Activated CD4-positive, alpha-beta memory T cell treated with anti-CD3 and anti-CD28 coated beads, Interleukin-2, amount 10 ng/mL, durations not matched to agents 7 days and 5 days (primary cell): ENCODE measurements around the gene ASPHD1. TPM values are rescaled to one million over a fixed set of nuclear protein-coding genes. Genes with fewer than 3 reads are reported as not detected.
"Not testable (repeated sequence)": the region's sequence is repeated elsewhere in the genome, so short reads cannot be mapped to it uniquely, and the experiment has no call there.

Experiments
- CTCF ChIA-PET: fragments of 350-600 bp; sonication (Branson Sonifier 250); formaldehyde crosslinking; loops from one replicate; lab custom pipeline; 2021; ENCODE audit warnings: antibody characterized with exemption, inconsistent platforms; lab: Charles Lee
- POLR2A ChIA-PET: fragments of 350-600 bp; sonication (Branson Sonifier 250); formaldehyde crosslinking; loops from one replicate; lab custom pipeline; 2021; ENCODE audit warnings: antibody characterized with exemption; lab: Charles Lee
- DNase-seq: peaks from one replicate; pipeline ENCODE4 v3.0.0-alpha.2; 2020
- H3K27ac Mint-ChIP-seq: one replicate; pipeline ENCODE4 v1.8.0; 2021; ENCODE audit warnings: mild to moderate bottlenecking, mixed read lengths
- H3K27me3 Mint-ChIP-seq: one replicate; pipeline ENCODE4 v1.8.0; 2021; ENCODE audit warnings: mixed read lengths
- H3K36me3 Mint-ChIP-seq: one replicate; pipeline ENCODE4 v1.8.0; 2021; ENCODE audit warnings: low read depth, mixed read lengths
- H3K4me1 Mint-ChIP-seq: one replicate; pipeline ENCODE4 v1.8.0; 2021; ENCODE audit warnings: mixed read lengths
- H3K4me3 Mint-ChIP-seq: one replicate; pipeline ENCODE4 v1.8.0; 2021; ENCODE audit warnings: mild to moderate bottlenecking, mixed read lengths
- H3K9me3 Mint-ChIP-seq: one replicate; pipeline ENCODE4 v1.8.0; 2021; ENCODE audit warnings: mixed read lengths
- total RNA-seq, 2 experiments: library from RNA; stranded (reverse); gene quantifications; one replicate each; pipeline ENCODE4 v1.2.3, GENCODE V29; 2021

Gene ASPHD1
- total RNA-seq, 2 experiments from 2014 or later, result 0.15 TPM; not detected in 1

GRCh38 chr16:29883987-29884386, 16.3 kb upstream of the ASPHD1 start:
- Mint-ChIP-seq H3K9me3 (no peaks in the 10 kb centered on the region), H3K4me1 (no peaks in the 10 kb centered on the region), H3K36me3 (no peaks in the 10 kb centered on the region), H3K27ac (no peak overlapping the region), H3K4me3 (no peak overlapping the region), H3K27me3 (peaks cover 8% of the 10 kb centered on the region)
- CTCF ChIA-PET, result no interaction called here
- POLR2A ChIA-PET, result interaction anchor here (0.9 kb wide), 1 partner anchor 89 kb away, joined by 3 read pairs; the partner anchor contains the start of gene TAOK2
- no peak for DNase-seq

- DNase-seq, H3K4me1 Mint-ChIP-seq, H3K27ac Mint-ChIP-seq, H3K27me3 Mint-ChIP-seq, H3K36me3 Mint-ChIP-seq, POLR2A ChIA-PET, H3K4me3 Mint-ChIP-seq, H3K9me3 Mint-ChIP-seq, CTCF ChIA-PET: not testable (repeated sequence)
Observed at GRCh38 chr16:29889372-29889771, 10.9 kb upstream of the ASPHD1 start.

GRCh38 chr16:29891525-29892457, 8.5 kb upstream of the ASPHD1 start:
- POLR2A ChIA-PET, result no interaction called here
- Mint-ChIP-seq H3K27ac (no peak overlapping the region), H3K36me3 (no peaks in the 10 kb centered on the region), H3K27me3 (peaks cover 5% of the 10 kb centered on the region), H3K4me3 (no peak overlapping the region), H3K4me1 (no peaks in the 10 kb centered on the region), H3K9me3 (no peaks in the 10 kb centered on the region)
- CTCF ChIA-PET, result no interaction called here
- no peak for DNase-seq

- H3K27me3 Mint-ChIP-seq, result peaks cover 8% of the 10 kb centered on the region
- POLR2A ChIA-PET, result no interaction called here
- no peak overlapping the region for H3K4me3 Mint-ChIP-seq
- DNase-seq, result no peak
- CTCF ChIA-PET, result no interaction called here
- H3K9me3 Mint-ChIP-seq, result no peaks in the 10 kb centered on the region
- H3K36me3 Mint-ChIP-seq, result no peaks in the 10 kb centered on the region
- H3K27ac Mint-ChIP-seq, result no peak overlapping the region
- no peaks in the 10 kb centered on the region for H3K4me1 Mint-ChIP-seq
Observed at GRCh38 chr16:29892458-29892813, 7.9 kb upstream of the ASPHD1 start.

- Mint-ChIP-seq H3K27me3 (peaks cover 19% of the 10 kb centered on the region), H3K4me1 (no peaks in the 10 kb centered on the region), H3K9me3 (no peaks in the 10 kb centered on the region), H3K27ac (no peak overlapping the region), H3K36me3 (no peaks in the 10 kb centered on the region), H3K4me3 (no peak overlapping the region)
- ChIA-PET POLR2A (no interaction called here), CTCF (interaction anchor here (0.6 kb wide), 1 partner anchor 42 kb away, joined by 3 read pairs; no protein-coding TSS in a partner anchor)
- DNase-seq, result no peak
Observed at GRCh38 chr16:29893553-29893952, 6.7 kb upstream of the ASPHD1 start.

GRCh38 chr16:29894352-29894751, 5.9 kb upstream of the ASPHD1 start:
- Mint-ChIP-seq H3K4me1 (no peaks in the 10 kb centered on the region), H3K9me3 (no peaks in the 10 kb centered on the region), H3K27me3 (peaks cover 23% of the 10 kb centered on the region), H3K27ac (no peak overlapping the region), H3K4me3 (no peak overlapping the region), H3K36me3 (no peaks in the 10 kb centered on the region)
- POLR2A ChIA-PET, result no interaction called here
- CTCF ChIA-PET, result interaction anchor here (0.6 kb wide), 2 partner anchors 43 to 111 kb away, joined by 3 to 4 read pairs; no protein-coding TSS in a partner anchor
- no peak for DNase-seq

- no peak overlapping the region for H3K4me3 Mint-ChIP-seq
- no peaks in the 10 kb centered on the region for H3K9me3 Mint-ChIP-seq
- no peaks in the 10 kb centered on the region for H3K36me3 Mint-ChIP-seq
- H3K4me1 Mint-ChIP-seq, result peaks cover 5% of the 10 kb centered on the region
- ChIA-PET CTCF (no interaction called here), POLR2A (no interaction called here)
- H3K27ac Mint-ChIP-seq, result no peak overlapping the region
- peaks cover 21% of the 10 kb centered on the region for H3K27me3 Mint-ChIP-seq
- DNase-seq, result no peak
Observed at GRCh38 chr16:29896841-29897240, 3.4 kb upstream of the ASPHD1 start.

GRCh38 chr16:29897333-29897732, 3.0 kb upstream of the ASPHD1 start:
- no peak overlapping the region for H3K4me3 Mint-ChIP-seq
- ChIA-PET POLR2A (no interaction called here), CTCF (no interaction called here)
- no peak for DNase-seq
- H3K36me3 Mint-ChIP-seq, result no peaks in the 10 kb centered on the region
- no peaks in the 10 kb centered on the region for H3K9me3 Mint-ChIP-seq
- H3K27ac Mint-ChIP-seq, result no peak overlapping the region
- H3K4me1 Mint-ChIP-seq, result peaks cover 5% of the 10 kb centered on the region
- H3K27me3 Mint-ChIP-seq, result peaks cover 21% of the 10 kb centered on the region

GRCh38 chr16:29898135-29898803, 2.0 kb upstream of the ASPHD1 start:
- DNase-seq, result no peak
- peaks cover 21% of the 10 kb centered on the region for H3K27me3 Mint-ChIP-seq
- H3K36me3 Mint-ChIP-seq, result no peaks in the 10 kb centered on the region
- ChIA-PET POLR2A (no interaction called here), CTCF (no interaction called here)
- H3K9me3 Mint-ChIP-seq, result no peaks in the 10 kb centered on the region
- no peak overlapping the region for H3K4me3 Mint-ChIP-seq
- no peak overlapping the region for H3K27ac Mint-ChIP-seq
- peaks cover 5% of the 10 kb centered on the region for H3K4me1 Mint-ChIP-seq

GRCh38 chr16:29898804-29899515, 1.3 kb upstream of the ASPHD1 start:
- Mint-ChIP-seq H3K4me3 (no peak overlapping the region), H3K9me3 (no peaks in the 10 kb centered on the region)
- POLR2A ChIA-PET, result interaction anchor here (0.8 to 1.6 kb wide), 6 partner anchors 11 to 63 kb away, joined by 3 to 5 read pairs (median 4); partner anchors contain the start of gene TMEM219

GRCh38 chr16:29899516-29900101, 679 bp upstream of the ASPHD1 start, which contains the start of gene SEZ6L2:
Gene SEZ6L2, minus strand, starts transcription at chr16:29899550. Its CDS starts 531 bp downstream, at chr16:29899019.
- Mint-ChIP-seq H3K27me3 (peaks cover 21% of the 10 kb centered on the region), H3K36me3 (no peaks in the 10 kb centered on the region), H3K9me3 (no peaks in the 10 kb centered on the region), H3K4me3 (peak within 1 kb of the TSS; percentile 58), H3K27ac (no peak within 1 kb of the TSS), H3K4me1 (peaks cover 9% of the 10 kb centered on the region)
- CTCF ChIA-PET, result interaction anchor here (0.6 to 1.2 kb wide), 3 partner anchors 33 to 1635 kb away, joined by 3 read pairs; no protein-coding TSS in a partner anchor
- POLR2A ChIA-PET, result interaction anchor here (0.8 to 2.2 kb wide), 8 partner anchors 10 to 96 kb away, joined by 3 to 11 read pairs (median 4); partner anchors contain the start of genes HIRIP3, INO80E, TAOK2 and TMEM219
- DNase-seq, result peak; percentile 78

More at GRCh38 chr16:29898804-29899515, 1.3 kb upstream of the ASPHD1 start:
- no peaks in the 10 kb centered on the region for H3K36me3 Mint-ChIP-seq
- H3K27me3 Mint-ChIP-seq, result peaks cover 21% of the 10 kb centered on the region
- CTCF ChIA-PET, result no interaction called here
- no peak for DNase-seq
- no peak overlapping the region for H3K27ac Mint-ChIP-seq
- peaks cover 9% of the 10 kb centered on the region for H3K4me1 Mint-ChIP-seq
